Measurements from ENCODE around the gene CDC6.

Gene CDC6

DNA sequence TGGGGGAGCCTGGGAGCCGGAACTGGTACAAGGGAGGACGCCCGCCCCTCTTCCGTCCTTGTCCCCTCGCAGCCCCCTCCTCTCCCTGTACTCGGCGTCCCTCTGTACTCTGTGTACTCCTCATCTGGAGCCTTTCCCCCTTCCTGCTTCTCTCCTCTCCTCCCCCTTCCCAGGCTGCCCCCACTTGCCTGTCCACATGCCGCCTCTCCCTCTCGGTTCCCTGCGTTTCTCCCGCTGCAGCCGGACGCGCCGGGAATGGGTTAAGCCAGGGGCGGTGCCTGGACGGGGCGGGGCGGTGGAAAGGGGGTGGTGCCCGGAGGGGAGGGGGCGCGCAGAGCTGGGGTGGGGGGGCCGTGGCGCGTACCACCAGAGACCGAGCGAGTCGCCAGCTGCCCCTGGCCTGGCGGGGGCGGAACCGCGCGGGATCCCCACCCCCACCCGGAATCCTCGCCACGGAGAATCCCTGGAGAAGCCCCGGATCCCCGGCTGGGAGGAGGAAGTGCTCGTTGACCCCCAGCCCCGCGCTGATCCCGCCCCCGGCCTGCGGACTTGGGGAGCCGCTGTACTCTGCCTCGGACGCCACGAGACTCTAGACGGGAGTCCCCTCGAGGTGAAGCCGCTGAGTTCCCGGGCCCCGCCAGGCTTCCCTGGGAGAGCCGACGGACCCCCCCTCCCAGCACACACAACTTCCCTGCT is 54.3 kb downstream of the CDC6 start:
- peak; percentile 65 to 90 for DNase-seq

DNA sequence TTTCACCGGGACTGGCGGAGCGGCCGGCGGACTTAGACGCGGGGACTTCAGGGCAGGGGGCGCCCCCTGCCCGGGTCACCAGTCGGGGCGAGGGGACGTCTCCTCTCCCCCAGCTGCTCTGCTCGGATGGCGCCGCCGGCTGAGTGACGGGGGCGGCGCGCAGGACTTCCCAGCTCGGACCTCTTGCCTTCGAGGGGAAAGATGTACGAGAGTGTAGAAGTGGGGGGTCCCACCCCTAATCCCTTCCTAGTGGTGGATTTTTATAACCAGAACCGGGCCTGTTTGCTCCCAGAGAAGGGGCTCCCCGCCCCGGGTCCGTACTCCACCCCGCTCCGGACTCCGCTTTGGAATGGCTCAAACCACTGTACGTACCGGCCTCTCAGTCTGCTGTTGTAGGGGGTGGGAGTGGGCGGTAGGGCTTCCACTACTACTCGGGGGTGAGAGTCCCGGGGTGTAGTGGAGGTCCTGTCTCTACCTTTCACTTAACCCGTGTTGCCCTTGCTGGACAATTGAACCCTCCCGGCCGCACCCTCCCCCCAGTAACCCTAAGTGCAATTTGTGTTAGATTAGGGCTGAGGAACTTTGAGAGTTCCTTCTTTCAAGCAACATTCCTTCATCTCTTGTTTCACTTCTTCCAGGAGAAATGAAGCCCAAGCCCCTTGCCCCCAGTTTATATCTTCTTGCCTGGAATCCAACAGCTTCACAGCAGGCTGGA is 55.0 kb downstream of the CDC6 start:
- DNase-seq: no peak

DNA sequence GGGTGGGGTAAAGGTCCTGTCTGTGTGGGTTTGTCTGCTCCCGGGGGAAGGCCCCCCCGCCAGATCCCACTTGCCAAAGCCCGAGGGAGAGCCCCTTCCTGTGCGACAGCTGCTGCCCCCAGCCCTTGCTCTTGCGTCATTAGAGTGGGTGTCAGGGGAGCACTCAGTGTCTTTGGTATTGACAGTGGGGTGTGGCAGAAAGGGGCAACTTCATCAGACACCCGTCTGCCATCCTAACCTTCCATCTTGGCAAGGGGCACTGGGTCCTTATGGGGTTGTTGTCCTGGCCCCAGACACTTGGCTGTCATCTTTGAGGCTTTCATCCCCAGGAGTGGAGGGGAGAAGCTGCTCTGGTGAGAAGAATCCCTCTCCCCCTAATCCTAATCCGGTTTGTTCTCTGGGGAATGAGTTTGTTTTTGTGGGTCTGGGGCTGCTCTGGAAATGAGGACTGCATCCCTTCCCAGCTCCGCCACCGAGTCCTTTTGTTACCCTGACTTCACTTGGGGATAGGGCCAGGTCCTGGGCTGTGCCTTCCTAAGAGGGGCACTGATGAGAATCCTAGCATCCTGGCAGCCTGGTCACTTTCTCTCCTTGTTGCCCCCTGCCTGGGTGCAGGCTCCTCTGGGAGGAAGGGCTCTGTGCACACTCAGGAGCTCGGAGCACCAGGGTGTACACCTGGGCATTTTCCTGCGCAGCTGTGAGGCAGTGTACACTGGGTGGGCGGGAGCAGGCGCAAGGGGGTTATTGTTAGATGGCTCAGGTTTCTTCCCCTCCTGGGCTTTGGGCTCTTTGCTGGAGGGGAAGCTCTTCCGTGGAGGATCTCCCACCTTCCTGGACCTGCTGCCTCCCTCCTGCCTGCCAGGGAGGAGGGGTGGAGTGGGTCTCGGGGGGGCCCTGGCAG is 55.8 kb downstream of the CDC6 start:
- DNase-seq: peak in 1 of 2 experiments; percentile 48

DNA sequence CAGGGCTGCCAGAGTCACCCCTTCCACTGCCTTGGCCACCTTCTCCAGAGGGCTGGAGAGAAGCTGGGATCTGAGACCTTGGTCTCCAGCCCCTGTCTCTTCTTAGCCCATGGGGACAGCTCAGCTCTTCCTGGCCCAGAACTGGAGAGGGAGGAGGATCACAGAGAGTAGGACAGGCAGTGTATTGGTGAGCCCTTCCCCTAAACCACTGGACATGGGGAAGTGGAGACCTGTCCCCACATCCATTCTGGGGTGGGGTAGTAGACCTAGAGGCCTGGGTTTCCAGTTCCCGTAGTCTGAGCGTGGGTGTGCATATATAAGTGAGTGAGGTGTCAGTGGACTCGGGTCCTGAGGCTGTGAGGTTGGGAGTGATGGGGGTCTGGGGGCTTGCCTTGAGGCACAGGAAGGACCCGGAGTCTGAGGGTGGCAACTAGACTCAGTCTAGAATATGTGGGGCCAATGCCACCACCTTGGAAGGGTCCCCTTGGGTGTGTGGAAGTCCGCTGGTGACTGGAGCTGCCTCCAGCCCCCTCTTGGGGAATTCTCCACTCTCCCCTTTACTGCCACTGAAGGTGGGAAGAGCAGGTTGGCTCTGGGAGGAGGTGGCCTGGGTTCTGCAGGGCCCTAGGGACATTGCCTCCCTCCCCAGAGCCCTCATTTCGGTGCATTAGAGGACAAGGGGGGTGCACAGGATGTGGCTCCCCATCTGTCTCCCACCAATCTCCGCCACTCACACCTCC is 56.9 kb downstream of the CDC6 start:
- peak in 1 of 2 experiments; percentile 49 for DNase-seq

DNA sequence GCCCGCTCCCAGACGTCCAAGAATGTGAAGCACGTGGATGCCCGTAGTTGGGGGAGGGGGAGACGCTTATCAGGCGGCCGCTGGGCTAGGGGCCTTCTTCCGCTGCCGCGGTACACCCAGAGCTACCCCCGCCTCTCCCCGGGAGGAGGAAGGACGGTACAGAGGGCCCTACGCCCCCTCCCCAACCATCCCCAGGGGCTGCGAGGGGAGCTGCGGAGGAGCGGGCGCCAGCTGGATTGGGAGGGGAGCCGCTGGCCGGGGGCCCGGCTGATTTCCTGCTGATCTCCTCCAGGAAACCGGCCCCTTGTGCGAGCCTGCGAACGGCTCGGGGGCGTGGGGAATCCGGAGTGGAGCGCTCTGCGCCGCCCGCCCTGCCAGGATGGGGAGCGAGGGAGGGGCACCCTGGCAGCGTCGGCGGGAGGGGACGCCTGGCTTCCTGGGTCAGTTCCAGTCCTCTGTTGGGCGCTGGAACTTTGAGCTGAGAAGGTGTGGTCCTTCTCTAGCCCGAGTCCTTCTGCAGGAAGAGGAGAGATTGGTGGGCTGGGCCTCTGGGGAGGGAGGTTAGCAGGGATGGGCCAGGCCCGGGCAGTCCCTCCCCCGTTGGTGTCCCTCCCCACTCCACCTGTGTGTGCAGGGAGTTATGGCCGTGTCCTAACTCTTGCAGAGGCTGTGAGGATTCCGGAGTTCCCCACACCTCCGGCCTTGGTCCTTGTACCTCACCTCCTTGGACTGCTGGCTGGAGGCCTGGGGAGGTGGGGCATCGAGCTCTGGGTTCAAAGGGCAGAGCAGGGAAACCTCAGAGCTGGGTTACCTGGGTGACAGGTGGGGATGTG is 57.7 kb downstream of the CDC6 start:
- peak; percentile 38 to 72 for DNase-seq

DNA sequence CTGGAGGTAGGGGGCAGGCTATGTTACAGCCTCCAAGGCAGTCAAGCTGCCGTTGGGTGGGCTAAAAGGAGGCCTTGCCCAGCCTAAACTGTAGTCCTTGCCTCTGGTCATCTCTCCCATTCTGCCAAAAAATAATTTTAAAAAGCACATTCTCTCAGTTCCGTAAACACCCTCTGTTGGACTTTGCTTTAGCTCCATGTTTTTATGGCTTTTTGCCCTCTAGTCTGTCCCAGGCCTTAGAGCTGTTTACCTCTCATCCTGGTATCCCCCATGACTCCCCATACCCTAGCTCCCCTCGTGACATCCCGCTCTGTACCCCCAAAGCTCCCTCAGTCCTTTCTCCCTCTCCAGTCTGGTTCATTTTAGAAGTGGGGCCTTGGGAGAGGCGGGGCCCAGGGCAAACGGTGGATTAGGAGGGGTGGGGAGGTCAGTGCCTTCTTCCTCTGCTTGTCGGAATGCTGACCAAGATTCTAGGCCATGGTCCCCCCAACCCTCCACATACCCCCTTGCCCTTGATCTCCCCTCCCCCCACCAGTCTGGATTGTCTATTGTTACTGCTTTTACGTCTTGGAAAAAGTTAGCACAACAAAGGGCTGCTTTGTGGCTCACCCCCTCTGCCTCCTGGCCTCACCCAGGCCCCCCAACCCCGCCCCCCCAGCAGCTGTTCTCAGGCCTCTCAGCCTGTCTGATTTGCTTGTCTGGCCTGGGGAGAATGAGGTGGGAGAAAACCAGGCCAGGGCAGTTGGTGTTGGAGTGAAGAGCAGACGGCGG is 58.5 kb downstream of the CDC6 start:
- DNase-seq: peak in 1 of 2 experiments; percentile 22

DNA sequence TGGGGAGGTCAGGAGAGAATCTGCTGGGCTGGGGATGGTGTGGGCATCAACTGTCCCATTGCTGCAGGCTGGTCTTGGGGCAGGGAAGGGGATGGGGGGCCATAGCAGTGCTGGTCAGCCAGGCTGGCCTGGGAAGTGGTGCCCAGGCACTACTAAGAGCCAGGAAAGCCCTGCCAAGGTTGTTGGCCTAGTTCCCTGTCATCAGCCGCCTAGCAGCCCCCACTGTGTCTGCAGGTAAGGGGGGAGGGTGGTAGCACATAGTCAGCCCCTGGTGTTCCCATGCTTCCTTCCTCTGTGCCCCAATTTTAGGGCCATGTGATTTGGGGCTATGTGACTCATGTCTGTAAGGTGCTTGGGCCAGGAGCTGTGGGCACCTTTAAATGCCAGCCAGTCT is 59.1 kb downstream of the CDC6 start:
- no peak for DNase-seq

DNA sequence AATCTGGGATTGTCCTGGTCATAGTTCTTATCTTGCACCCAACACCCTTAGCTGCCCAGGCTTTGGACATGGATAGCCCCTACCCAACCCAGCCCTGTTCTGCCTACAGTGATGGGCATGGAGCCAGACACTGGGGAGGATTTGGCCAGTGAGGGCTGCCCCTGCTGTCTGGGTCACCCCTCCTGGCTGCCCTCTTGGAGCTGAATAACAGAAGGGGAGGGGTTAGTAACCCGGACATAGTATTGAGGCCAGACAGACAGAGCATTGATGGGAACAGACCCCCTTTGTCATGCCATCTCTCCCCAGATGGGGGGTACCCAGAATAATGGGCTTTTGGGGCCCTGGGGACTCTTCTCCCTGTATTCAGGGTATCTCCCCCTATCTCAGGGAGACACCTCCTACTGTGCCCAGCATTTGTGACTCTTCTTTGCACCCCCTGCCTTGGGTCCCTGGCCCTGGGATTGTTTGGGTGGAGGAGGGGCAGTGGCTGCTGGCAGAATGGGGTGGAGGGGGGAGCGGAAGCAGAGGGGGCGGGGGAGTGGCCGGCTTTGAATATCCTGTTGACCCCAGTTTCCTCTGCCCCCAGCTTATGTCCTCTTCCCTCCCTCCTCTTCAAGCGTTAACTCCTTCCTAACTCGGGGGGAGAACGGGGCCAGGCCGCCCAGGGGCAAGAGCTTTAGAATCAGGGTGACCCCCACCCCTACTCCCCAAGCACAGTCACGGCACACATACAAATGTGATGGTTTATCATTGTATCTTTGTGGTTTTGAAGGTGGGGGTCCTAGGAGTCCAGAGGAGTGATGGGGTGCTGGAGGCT is 59.8 kb downstream of the CDC6 start:
- no peak for DNase-seq

DNA sequence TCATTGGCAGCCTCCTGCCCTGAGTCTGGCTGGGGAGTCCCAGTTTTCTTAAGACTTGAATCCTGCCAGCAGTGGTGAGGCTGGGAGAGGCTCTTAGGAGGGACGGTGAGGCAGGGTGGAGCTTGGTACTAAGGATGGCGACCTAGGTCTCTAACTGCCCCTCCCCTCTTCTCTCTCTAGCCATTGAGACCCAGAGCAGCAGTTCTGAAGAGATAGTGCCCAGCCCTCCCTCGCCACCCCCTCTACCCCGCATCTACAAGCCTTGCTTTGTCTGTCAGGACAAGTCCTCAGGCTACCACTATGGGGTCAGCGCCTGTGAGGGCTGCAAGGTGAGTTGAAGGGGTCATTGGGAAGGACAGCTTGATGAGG is 60.4 kb downstream of the CDC6 start:
- DNase-seq: no peak

DNA sequence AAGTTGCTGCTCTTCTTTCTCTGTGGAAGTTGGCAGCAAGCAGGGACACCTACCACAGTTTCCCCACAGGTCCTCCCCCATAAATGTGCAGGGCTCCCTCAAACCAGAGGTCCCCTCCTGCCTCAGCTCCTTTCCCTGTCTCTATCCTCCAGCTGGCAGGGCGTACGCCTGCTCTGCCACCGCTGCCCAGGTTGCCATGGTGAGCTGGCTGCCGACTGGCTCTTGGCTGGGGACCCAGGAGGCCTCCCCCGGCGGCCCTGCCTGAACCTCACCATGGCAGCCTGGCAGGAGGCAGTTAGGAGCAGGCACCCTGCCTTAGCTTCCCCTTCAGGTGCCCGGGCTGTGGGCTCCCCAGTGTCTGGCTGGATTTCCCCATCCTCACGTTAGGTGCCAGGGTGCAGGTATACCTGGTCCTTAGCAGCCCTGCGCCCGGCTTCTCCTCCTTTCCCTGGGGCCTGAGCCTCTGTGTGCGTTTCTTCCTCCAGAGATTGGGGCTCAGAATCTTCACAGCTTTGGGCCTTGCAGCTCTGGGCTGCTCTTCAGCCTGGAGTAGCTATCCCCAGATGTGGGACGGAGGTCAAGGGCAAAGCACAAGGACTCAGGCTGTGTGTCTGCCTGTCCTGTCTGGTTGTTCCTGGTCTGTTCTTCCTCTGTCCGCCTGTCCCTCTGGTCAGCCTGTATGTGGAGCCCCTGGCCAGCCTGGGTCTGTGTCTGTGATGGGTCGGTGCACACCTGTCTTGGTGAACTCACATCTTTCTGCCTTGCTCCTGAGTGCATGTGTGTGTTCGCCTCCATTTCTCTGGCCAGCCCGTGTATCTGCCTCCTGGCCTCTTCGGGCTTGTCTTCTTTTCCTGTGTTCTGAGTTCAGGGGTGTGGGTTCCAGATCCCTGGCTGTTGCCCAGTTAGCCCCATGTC is 61.1 kb downstream of the CDC6 start:
- no peak for DNase-seq

DNA sequence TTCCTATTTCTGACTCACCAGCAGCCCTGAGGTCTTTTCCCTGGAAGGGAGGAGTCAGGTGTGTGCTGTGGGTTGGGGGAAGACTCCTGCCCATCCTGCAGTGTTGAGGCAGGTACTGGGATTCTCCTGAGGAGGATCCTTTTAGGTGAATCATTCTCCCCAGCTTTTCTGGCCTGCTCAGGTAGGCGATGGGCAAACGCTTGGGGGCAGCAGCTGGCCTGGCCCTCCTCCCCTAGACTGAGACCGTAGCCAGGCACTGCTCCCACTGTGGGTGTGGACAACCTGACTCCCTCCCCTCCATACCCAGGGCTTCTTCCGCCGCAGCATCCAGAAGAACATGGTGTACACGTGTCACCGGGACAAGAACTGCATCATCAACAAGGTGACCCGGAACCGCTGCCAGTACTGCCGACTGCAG is 61.8 kb downstream of the CDC6 start:
- no peak for DNase-seq

DNA sequence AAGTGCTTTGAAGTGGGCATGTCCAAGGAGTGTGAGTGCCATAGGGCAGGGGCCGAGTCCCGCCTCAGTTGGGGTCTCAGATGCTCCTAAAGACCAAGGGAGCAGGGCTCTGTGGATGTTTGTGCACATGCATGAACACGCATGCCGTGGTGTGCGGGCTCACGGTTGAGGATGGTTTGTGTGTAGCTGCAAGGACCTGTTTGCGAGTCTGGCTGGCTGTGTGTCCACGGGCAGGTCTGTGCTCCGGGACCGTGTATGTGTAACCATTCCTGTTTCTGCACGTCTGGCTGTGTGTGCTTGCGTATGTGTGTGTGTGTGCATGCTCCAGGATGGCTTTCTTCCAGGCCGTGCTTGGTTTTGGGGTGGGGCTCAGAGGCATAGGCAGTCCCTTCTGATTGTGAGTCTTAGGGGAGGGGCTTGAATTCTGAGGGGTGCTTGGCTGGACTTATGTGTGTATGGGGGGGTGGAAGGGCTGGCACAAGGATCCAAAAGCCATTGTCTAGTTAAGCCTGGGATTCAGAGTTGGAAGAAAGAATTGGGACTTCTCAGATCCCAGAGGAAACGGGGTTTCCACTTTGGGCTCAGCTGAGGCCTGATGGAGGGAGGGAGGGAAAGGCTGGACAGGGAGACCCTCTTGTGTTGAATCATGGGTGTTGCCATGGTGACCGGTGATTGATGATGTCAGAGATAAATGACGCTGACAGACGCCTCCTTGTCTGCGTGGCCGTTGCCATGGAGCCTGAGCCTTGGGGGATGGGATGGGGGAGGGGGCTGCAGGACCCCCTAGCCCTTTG is 62.4 kb downstream of the CDC6 start:
- DNase-seq: no peak

DNA sequence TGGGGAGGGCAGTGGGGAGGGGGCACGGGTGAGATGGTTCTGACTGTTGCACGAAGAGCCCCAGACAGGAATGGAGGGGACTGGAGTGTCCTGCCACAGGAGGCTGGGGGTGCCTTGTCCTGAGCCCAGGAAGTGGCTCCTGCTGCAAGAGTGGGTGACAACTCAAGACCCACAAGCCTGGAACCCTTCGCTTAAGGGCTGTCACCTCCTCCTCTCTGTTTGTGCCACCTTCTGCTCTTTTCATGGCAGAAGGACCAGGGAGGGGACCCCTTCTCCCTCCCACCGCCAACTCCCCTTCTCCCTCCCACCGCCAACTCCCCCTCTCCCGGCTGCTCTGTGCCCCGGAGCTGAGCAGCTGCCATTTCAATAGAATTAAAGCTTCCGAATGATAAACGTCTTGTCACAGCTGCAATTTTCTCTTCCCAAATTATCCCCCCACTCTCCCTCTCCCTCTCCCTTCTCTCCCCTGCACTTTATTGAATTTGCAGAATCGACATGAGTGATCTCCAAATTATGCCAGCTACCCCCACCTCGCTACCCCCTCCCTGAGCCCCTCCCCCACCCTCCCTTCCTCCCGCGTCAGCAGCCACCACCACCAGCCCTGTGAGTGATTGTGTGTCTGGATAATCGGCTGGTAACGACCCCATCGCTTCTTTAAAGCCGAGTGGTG is 63.1 kb downstream of the CDC6 start:
- DNase-seq: no peak

DNA sequence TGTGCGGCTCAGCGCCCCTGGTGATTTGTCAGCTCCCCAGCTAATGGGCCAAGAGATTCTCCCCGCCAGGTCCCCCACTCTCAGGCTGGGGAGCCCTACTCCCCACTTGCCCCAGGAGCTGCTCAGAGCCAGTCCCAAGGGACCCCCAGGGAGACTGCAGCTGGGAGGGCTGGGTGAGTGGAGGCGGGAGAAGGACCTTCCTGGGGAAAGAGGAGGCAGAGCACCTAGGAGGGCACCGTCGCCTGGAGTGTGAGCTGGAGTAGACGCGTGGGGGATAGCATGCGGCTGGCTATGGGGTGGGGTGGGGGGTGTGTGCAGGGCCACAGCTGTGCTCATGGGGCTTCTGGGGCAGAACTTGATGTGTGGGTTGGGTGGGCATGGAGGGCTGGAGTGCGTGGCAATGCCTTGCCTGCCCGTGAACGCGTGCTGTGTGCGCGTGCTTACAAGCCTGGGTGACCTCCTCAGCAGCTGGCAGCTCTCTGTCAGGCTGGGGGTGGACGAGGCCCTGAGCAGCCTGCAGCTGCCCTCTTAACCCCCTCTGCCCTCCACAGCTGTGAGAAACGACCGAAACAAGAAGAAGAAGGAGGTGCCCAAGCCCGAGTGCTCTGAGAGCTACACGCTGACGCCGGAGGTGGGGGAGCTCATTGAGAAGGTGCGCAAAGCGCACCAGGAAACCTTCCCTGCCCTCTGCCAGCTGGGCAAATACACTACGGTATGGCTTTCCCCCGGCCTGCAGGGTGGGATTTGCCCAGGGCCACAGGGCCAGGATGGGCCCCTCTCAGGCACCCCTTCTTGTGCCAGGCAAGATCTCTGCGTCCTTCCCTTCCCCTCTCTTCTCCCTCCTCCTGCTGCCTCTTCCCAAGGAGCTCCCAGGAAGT is 63.9 kb downstream of the CDC6 start:
- DNase-seq: no peak

DNA sequence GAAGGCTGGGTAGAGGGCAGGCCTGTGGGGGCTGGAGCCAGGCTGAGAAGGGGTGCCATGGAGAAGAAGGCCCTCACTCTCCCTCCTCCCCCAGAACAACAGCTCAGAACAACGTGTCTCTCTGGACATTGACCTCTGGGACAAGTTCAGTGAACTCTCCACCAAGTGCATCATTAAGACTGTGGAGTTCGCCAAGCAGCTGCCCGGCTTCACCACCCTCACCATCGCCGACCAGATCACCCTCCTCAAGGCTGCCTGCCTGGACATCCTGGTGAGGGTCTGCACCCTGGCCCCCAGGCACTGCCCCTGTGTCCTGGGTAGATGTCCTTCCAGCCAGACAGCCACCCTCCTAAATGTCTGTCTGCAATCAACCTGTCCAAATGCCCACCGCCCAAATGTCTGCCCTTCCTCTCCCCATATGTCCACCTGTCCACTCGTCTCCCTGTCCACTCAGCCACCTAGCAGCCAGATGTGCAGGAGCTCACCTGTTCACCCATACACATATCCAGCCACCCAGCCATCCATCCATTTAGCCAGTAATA is 64.6 kb downstream of the CDC6 start:
- no peak for DNase-seq

DNA sequence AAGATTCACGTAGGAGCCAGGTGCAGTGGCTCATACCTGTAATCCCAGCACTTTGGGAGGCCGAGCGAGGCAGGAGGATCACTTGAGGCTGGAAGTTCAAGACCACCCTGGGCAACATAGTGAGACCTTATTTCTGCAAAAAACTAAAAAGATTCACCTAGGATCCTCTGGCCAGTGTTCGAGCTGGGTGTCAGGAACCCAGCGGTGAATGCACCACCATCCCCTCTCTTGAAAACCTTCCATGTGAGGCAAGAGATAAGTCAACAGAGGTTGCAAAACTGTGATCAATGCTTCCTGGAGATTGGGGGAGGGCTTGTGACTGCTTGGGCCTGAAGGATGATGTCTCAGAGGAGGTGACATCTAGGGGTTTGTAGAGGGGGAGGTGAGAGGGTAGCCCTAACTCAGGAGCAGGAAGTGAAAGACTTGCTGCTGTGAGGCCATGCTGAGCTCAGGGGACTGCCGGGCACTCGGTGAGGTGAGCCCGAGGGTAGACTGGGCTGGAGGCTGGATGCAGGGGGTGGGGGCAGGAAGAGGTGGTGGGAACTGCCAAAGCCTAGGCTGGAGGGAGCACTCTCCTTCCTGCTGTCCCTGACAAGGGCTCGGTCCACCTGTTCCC is 65.2 kb downstream of the CDC6 start:
- DNase-seq: no peak

Data from NCI-H526 (cell line).